ENCODE data around the gene CACNB4.
"Not testable (repeated sequence)": the region's sequence is repeated elsewhere in the genome, so short reads cannot be mapped to it uniquely, and the experiment has no call there.

The CACNB4 gene

GRCh38 chr2:152098496-152099366 lies at the start of gene CACNB4:
Gene CACNB4, minus strand, starts transcription at chr2:152099044.
- DNase-seq (ENCODE audit: low spot score), result no peak

GRCh38 chr2:152134488-152135280 lies 35.8 kb upstream of the CACNB4 start:
- peak; percentile 26 for DNase-seq (ENCODE audit: low spot score)

GRCh38 chr2:152132306-152132705 lies 33.5 kb upstream of the CACNB4 start:
- DNase-seq (ENCODE audit: low spot score), result no peak

- DNase-seq (ENCODE audit: low spot score), result no peak
These were observed 28.8 kb upstream of the CACNB4 start for GRCh38 chr2:152127628-152128027.

- DNase-seq (ENCODE audit: low spot score), result no peak
These were observed 27.8 kb upstream of the CACNB4 start for GRCh38 chr2:152126664-152127063.

- DNase-seq (ENCODE audit: low spot score), result no peak
These were observed 23.3 kb upstream of the CACNB4 start for GRCh38 chr2:152122161-152122560.

GRCh38 chr2:152120430-152120829 lies 21.6 kb upstream of the CACNB4 start:
- no peak for DNase-seq (ENCODE audit: low spot score)

GRCh38 chr2:152115952-152116351 lies 17.1 kb upstream of the CACNB4 start:
- peak; percentile 29 for DNase-seq (ENCODE audit: low spot score)

GRCh38 chr2:152114366-152114765 lies 15.5 kb upstream of the CACNB4 start:
- no peak for DNase-seq (ENCODE audit: low spot score)

- not testable (repeated sequence) for DNase-seq (ENCODE audit: low spot score)
These were observed 8.3 kb upstream of the CACNB4 start for GRCh38 chr2:152107140-152107539.

- DNase-seq (ENCODE audit: low spot score), result no peak
These were observed 7.6 kb upstream of the CACNB4 start for GRCh38 chr2:152106464-152106863.

GRCh38 chr2:152103271-152103670 lies 4.4 kb upstream of the CACNB4 start:
- DNase-seq (ENCODE audit: low spot score), result no peak

GRCh38 chr2:152100961-152101360 lies 2.1 kb upstream of the CACNB4 start:
- no peak for DNase-seq (ENCODE audit: low spot score)

GRCh38 chr2:152099367-152100050 lies 665 bp upstream of the CACNB4 start:
- DNase-seq (ENCODE audit: low spot score), result peak; percentile 49

- DNase-seq (ENCODE audit: low spot score), result no peak
These were observed 896 bp downstream of the CACNB4 start for GRCh38 chr2:152097801-152098495.

- DNase-seq (ENCODE audit: low spot score), result peak; percentile 48
These were observed 1.5 kb downstream of the CACNB4 start for GRCh38 chr2:152097290-152097800.

- no peak for DNase-seq (ENCODE audit: low spot score)
These were observed 3.7 kb downstream of the CACNB4 start for GRCh38 chr2:152095146-152095545.

GRCh38 chr2:152094014-152094413 lies 4.8 kb downstream of the CACNB4 start:
- no peak for DNase-seq (ENCODE audit: low spot score)

GRCh38 chr2:152093464-152093863 lies 5.4 kb downstream of the CACNB4 start:
- DNase-seq (ENCODE audit: low spot score), result no peak

- no peak for DNase-seq (ENCODE audit: low spot score)
These were observed 6.7 kb downstream of the CACNB4 start for GRCh38 chr2:152092095-152092494.

- DNase-seq (ENCODE audit: low spot score), result not testable (repeated sequence)
These were observed 8.1 kb downstream of the CACNB4 start for GRCh38 chr2:152090726-152091125.

- no peak for DNase-seq (ENCODE audit: low spot score)
These were observed 9.6 kb downstream of the CACNB4 start for GRCh38 chr2:152089238-152089637.

Data from RKO (cell line).